H1 (cell line): ENCODE results near the gene TAF4.

Experiments used
- EP300 ChIP-seq, 2 experiments: IDR thresholded peaks; 1 replicate in 1 of 2; 2 replicates in 1 of 2; pipeline ENCODE4 v1.6.1; 2011 to 2012; ENCODE audit warnings: low read depth in 2 of 2, low read length in 2 of 2, mild to moderate bottlenecking in 2 of 2, borderline replicate concordance in 1 of 2, inconsistent platforms in 1 of 2, moderate library complexity in 1 of 2
- EZH2 ChIP-seq: fragments of 200-600 bp; sonication (generic); IDR thresholded peaks from 2 replicates; pipeline ENCODE4 v1.7.1; 2012; ENCODE audit warnings: low read depth, mild to moderate bottlenecking, moderate library complexity, low read length, inconsistent platforms; ENCODE audit not compliant: severe bottlenecking
- JUN ChIP-seq: IDR thresholded peaks from 2 replicates; pipeline ENCODE4 v1.6.1; 2011; ENCODE audit warnings: low read depth, mild to moderate bottlenecking, improper control_type of control experiment, low read length
- KDM1A ChIP-seq: fragments of 200-600, 300-600 bp; sonication (generic); IDR thresholded peaks from 2 replicates; pipeline ENCODE4 v1.7.1; 2016; ENCODE audit warnings: mild to moderate bottlenecking, low read length, borderline replicate concordance
- NANOG ChIP-seq: IDR thresholded peaks from 2 replicates; pipeline ENCODE4 v1.6.1; 2011; ENCODE audit warnings: low read length, low read depth, mild to moderate bottlenecking, inconsistent platforms; ENCODE audit not compliant: insufficient read depth, poor library complexity, severe bottlenecking
- POLR2A ChIP-seq, 2 experiments: IDR thresholded peaks; 1 replicate in 1 of 2; 2 replicates in 1 of 2; pipeline ENCODE4 v1.6.1; 2011; ENCODE audit warnings: low read depth in 2 of 2, low read length in 2 of 2, mild to moderate bottlenecking in 2 of 2; ENCODE audit errors: control extremely low read depth in 1 of 2
- POLR2AphosphoS5 ChIP-seq: IDR thresholded peaks from 2 replicates; pipeline ENCODE4 v1.6.1; 2011; ENCODE audit warnings: low read depth, low read length
- RFX5 ChIP-seq: IDR thresholded peaks from 2 replicates; pipeline ENCODE4 v1.6.1; 2011; ENCODE audit warnings: low read depth, low read length, improper control_type of control experiment, borderline replicate concordance
- SP1 ChIP-seq: IDR thresholded peaks from 2 replicates; pipeline ENCODE4 v1.6.1; 2011; ENCODE audit warnings: low read depth, low read length
- TAF1 ChIP-seq: IDR thresholded peaks from 2 replicates; pipeline ENCODE4 v1.6.1; 2011; ENCODE audit warnings: mild to moderate bottlenecking, low read depth, low read length
- TEAD4 ChIP-seq: IDR thresholded peaks from 2 replicates; pipeline ENCODE4 v1.6.1; 2012; ENCODE audit warnings: low read depth, low read length, inconsistent platforms, mixed read lengths
- USF2 ChIP-seq: IDR thresholded peaks from 2 replicates; pipeline ENCODE4 v1.6.1; 2011; ENCODE audit warnings: low read length, improper control_type of control experiment
- TF ChIP-seq, protein P1 (sequence below): IDR thresholded peaks from 2 replicates; pipeline ENCODE4 v1.6.1; 2012; ENCODE audit warnings: inconsistent platforms
- TF ChIP-seq, protein P2 (sequence below), 3 experiments: IDR thresholded peaks; 1 replicate in 2 of 3; 2 replicates in 1 of 3; pipeline versions ENCODE4 v1.5.1 to v1.6.1; 2011; ENCODE audit warnings: low read length in 3 of 3, mild to moderate bottlenecking in 3 of 3, inconsistent platforms in 2 of 3, low read depth in 1 of 3, moderate library complexity in 1 of 3; ENCODE audit not compliant: insufficient read depth in 1 of 3; ENCODE audit errors: control extremely low read depth in 1 of 3

DNA sequence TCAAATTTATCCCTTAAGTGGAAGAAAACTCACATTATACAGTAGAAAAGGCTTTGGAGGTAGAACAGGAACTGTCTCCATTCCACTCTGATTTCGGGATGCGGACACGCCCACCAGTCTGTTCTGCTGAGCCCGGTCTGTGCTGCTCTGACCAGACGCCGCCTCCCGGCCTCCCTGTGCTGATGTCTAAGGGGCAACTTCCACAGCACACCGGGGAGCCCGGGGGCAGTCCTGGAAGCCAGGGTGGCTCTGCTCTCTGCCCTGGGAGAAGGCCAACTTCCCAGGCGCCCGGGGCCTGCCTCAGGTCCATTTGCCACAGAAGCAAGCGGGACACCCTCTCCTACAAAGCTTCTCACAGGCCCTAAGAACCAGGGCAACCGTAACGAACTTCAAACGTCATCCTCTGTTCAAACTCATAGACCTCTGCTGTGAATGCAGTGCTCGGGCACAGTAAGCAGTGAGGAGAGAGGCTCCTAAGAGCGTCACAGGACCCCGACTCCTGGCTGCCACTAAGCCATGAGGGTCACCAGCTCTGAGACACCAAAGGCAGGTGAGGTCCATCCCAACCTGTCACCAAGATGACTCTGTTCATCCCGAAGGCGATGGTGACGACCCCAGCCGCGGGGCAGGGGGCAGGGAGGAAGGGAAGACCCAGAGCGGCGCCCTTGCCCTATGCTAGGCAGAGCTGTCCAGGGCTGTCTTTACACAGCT is 5.6 kb downstream of the TAF4 start:
- TF ChIP-seq EZH2 (no peak), EP300 (IDR thresholded peaks at IDR 0.05; ENCODE audit: borderline replicate concordance in 1 of 2, low read depth in 2 of 2, low read length in 2 of 2) (no peak), TAF1 (no peak), SP1 (no peak), NANOG (no peak), USF2 (no peak), KDM1A (no peak), POLR2AphosphoS5 (no peak), POLR2A (IDR thresholded peaks at IDR 0.05; ENCODE audit: control extremely low read depth in 1 of 2, low read depth in 2 of 2, low read length in 2 of 2) (no peak), JUN (no peak), RFX5 (no peak), TEAD4 (no peak)
- TF ChIP-seq, protein P1, sequence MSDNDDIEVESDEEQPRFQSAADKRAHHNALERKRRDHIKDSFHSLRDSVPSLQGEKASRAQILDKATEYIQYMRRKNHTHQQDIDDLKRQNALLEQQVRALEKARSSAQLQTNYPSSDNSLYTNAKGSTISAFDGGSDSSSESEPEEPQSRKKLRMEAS, result no peak
- TF ChIP-seq, protein P2, sequence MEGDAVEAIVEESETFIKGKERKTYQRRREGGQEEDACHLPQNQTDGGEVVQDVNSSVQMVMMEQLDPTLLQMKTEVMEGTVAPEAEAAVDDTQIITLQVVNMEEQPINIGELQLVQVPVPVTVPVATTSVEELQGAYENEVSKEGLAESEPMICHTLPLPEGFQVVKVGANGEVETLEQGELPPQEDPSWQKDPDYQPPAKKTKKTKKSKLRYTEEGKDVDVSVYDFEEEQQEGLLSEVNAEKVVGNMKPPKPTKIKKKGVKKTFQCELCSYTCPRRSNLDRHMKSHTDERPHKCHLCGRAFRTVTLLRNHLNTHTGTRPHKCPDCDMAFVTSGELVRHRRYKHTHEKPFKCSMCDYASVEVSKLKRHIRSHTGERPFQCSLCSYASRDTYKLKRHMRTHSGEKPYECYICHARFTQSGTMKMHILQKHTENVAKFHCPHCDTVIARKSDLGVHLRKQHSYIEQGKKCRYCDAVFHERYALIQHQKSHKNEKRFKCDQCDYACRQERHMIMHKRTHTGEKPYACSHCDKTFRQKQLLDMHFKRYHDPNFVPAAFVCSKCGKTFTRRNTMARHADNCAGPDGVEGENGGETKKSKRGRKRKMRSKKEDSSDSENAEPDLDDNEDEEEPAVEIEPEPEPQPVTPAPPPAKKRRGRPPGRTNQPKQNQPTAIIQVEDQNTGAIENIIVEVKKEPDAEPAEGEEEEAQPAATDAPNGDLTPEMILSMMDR (IDR thresholded peaks at IDR 0.05; ENCODE audit: control extremely low read depth in 1 of 3, insufficient read depth in 1 of 3, low read depth in 1 of 3, low read length in 3 of 3), result no peak
